HepG2 (cell line): ENCODE results near the gene SLC17A9. TPM values are rescaled to one million over a fixed set of nuclear protein-coding genes. Genes with fewer than 3 reads are reported as not detected.

ENCODE experiments used
- ATAC-seq: fragments of 200-7000 bp; cut with Tn5 transposase; 3 replicates; pipeline ENCODE4 v1.9.1; 2020; ENCODE audit warnings: mild to moderate bottlenecking, moderate library complexity
- BruUV-seq: library from RNA; stranded (reverse); fragments of 400-500 nt; replicated peaks from 2 replicates; lab custom pipeline; 2021; lab: Mats Ljungman, UMichigan
- CTCF ChIA-PET: fragments of 300-600 bp; formaldehyde crosslinking; extraction: SDS; loops from one replicate; lab custom pipeline; 2021; ENCODE audit warnings: low total read pairs, inconsistent platforms, low intra/inter-chr PET ratio; lab: Yijun Ruan, JAX
- POLR2A ChIA-PET: fragments of 350-600 bp; sonication (Branson Sonifier 250); formaldehyde crosslinking; loops from one replicate; lab custom pipeline; 2020; ENCODE audit warnings: antibody characterized with exemption, inconsistent platforms; lab: Yijun Ruan, JAX
- DNase-seq: peaks from one replicate; pipeline ENCODE4 v3.0.0-alpha.2; 2015; ENCODE audit warnings: low spot score
- FAIRE-seq: peaks from 3 replicates; lab custom pipeline; 2011; peaks lifted over from hg19 to GRCh38; lab: Jason Lieb, UNC
- H2AFZ ChIP-seq: one replicate; pipeline ENCODE4 v1.6.1; 2011; ENCODE audit warnings: low read length, inconsistent platforms
- H3K27ac ChIP-seq: fragments of 300-600 bp; 3 replicates; pipeline ENCODE4 v1.8.0; 2011; ENCODE audit warnings: mixed run types, mild to moderate bottlenecking, mixed read lengths, low read length, inconsistent platforms; ENCODE audit not compliant: insufficient read depth; ENCODE audit errors: extremely low read length
- H3K27me3 ChIP-seq, 2 experiments: fragments of 200-600 bp in 1 of 2; 2 replicates in 1 of 2; 3 replicates in 1 of 2; pipeline versions ENCODE4 v1.6.0 to v1.8.0; 2011; ENCODE audit warnings: low read length in 2 of 2, mild to moderate bottlenecking in 2 of 2, moderate library complexity in 2 of 2, inconsistent platforms in 1 of 2; ENCODE audit not compliant: insufficient read depth in 2 of 2, control insufficient read depth in 1 of 2
- H3K36me3 ChIP-seq, 2 experiments: fragments of 200-600 bp in 1 of 2; replicated peaks in 1 of 2; 2 replicates in 1 of 2; 3 replicates in 1 of 2; pipeline versions ENCODE4 v1.5.1 to v1.8.0; 2011; ENCODE audit warnings: low read length in 2 of 2, inconsistent platforms in 1 of 2; ENCODE audit not compliant: insufficient read depth in 2 of 2, control insufficient read depth in 1 of 2
- H3K4me1 ChIP-seq: 2 replicates; pipeline ENCODE4 v1.5.1; 2012; ENCODE audit warnings: low read length, inconsistent platforms; ENCODE audit not compliant: insufficient read depth
- H3K4me2 ChIP-seq: 2 replicates; pipeline ENCODE4 v1.6.0; 2011; ENCODE audit warnings: low read depth, low read length, inconsistent platforms
- H3K4me3 ChIP-seq, 3 experiments: fragments of 200-600 bp in 1 of 3; sonication (generic), shearing (Covaris generic) in 1 of 3; replicated peaks in 1 of 3; 2 replicates each; pipeline ENCODE4 v1.5.1; 2011 to 2016; ENCODE audit warnings: low read length in 3 of 3, inconsistent platforms in 2 of 3, low read depth in 2 of 3, mild to moderate bottlenecking in 2 of 3, control low read depth in 1 of 3, mixed read lengths in 1 of 3; ENCODE audit not compliant: insufficient read depth in 1 of 3
- H3K79me2 ChIP-seq: one replicate; pipeline ENCODE4 v1.6.1; 2011; ENCODE audit warnings: low read length, inconsistent platforms; ENCODE audit not compliant: insufficient read depth
- H3K9ac ChIP-seq: 2 replicates; pipeline ENCODE4 v1.6.0; 2011; ENCODE audit warnings: mild to moderate bottlenecking, low read depth, low read length, inconsistent platforms; ENCODE audit not compliant: insufficient read depth
- H3K9me3 ChIP-seq: 2 replicates; pipeline ENCODE4 v1.5.1; 2012; ENCODE audit warnings: mild to moderate bottlenecking, low read length
- H4K20me1 ChIP-seq: 2 replicates; pipeline ENCODE4 v1.6.0; 2011; ENCODE audit warnings: inconsistent platforms, mild to moderate bottlenecking, low read length, moderate library complexity; ENCODE audit not compliant: insufficient read depth
- BRD4 ChIP-seq: sonication (generic); formaldehyde crosslinking; IDR thresholded peaks from 2 replicates; pipeline ENCODE4 v1.4.0; 2020; ENCODE audit warnings: missing genetic modification reagents
- CBX5 ChIP-seq: sonication (generic); formaldehyde crosslinking; IDR thresholded peaks from 2 replicates; pipeline ENCODE4 v1.4.0; 2020; ENCODE audit warnings: missing genetic modification reagents, borderline replicate concordance
- EED ChIP-seq: sonication (generic); formaldehyde crosslinking; IDR thresholded peaks from 2 replicates; pipeline ENCODE4 v1.5.0; 2020; ENCODE audit warnings: mild to moderate bottlenecking, missing genetic modification reagents
- FOXM1 ChIP-seq: sonication (generic); formaldehyde crosslinking; IDR thresholded peaks from 2 replicates; pipeline ENCODE4 v1.5.0; 2020; ENCODE audit warnings: missing genetic modification reagents
- GATAD1 ChIP-seq: IDR thresholded peaks from 2 replicates; pipeline ENCODE4 v1.6.1; 2016; ENCODE audit warnings: missing genetic modification reagents, missing compliant biosample characterization
- HES4 ChIP-seq: sonication (generic); formaldehyde crosslinking; IDR thresholded peaks from 2 replicates; pipeline ENCODE4 v1.9.0; 2021; ENCODE audit warnings: mild to moderate bottlenecking, missing genetic modification reagents, borderline replicate concordance
- HOXD1 ChIP-seq: sonication (generic); formaldehyde crosslinking; IDR thresholded peaks from 2 replicates; pipeline ENCODE4 v1.5.0; 2020; ENCODE audit warnings: missing genetic modification reagents
- SIN3B ChIP-seq: fragments of 150-350 bp; IDR thresholded peaks from 2 replicates; pipeline ENCODE4 v1.6.1; 2014; ENCODE audit warnings: low read length
- SP1 ChIP-seq, 2 experiments: fragments of 450-650 bp in 1 of 2; sonication (generic) in 1 of 2; formaldehyde crosslinking in 1 of 2; IDR thresholded peaks; 2 replicates each; pipeline versions ENCODE4 v1.4.0 to v1.6.1; 2016 to 2020; ENCODE audit warnings: missing genetic modification reagents in 1 of 2
- ZBTB26 ChIP-seq: IDR thresholded peaks from 2 replicates; pipeline ENCODE4 v1.6.1; 2016; ENCODE audit warnings: missing compliant biosample characterization, missing genetic modification reagents, borderline replicate concordance
- ZFP37 ChIP-seq: sonication (generic); formaldehyde crosslinking; IDR thresholded peaks from 2 replicates; pipeline ENCODE4 v1.4.0; 2020; ENCODE audit warnings: missing genetic modification reagents, borderline replicate concordance
- ZNF432 ChIP-seq: sonication (generic); formaldehyde crosslinking; IDR thresholded peaks from 2 replicates; pipeline ENCODE4 v1.5.0; 2020; ENCODE audit warnings: missing genetic modification reagents, mild to moderate bottlenecking, borderline replicate concordance
- ZNF496 ChIP-seq: sonication (generic); formaldehyde crosslinking; IDR thresholded peaks from 2 replicates; pipeline ENCODE4 v1.8.1; 2023; ENCODE audit warnings: mild to moderate bottlenecking, moderate library complexity, missing genetic modification reagents; ENCODE audit not compliant: insufficient replicate concordance
- ZNF773 ChIP-seq: sonication (generic); formaldehyde crosslinking; IDR thresholded peaks from 2 replicates; pipeline ENCODE4 v1.4.0; 2020; ENCODE audit warnings: missing genetic modification reagents, borderline replicate concordance
- WGBS: methylation state at CpG from one replicate; pipeline ENCODE4 v1.1.6; 2017; ENCODE audit warnings: low lambda C conversion rate; 5-methylcytosine and 5-hydroxymethylcytosine counted together
- in situ Hi-C: cut with HindIII; loops from 2 replicates; pipeline ENCODE4 v1.10.0; 2017; ENCODE audit warnings: low pct_unique_long_range_greater_than_20kb; ENCODE audit not compliant: extremely low pct_ligation_motif_present
- intact Hi-C: fragments of 100-400 bp; cut with micrococcal nuclease; formaldehyde crosslinking; loops from one replicate; pipeline ENCODE4 v1.10.0; 2022; ENCODE audit not compliant: unreplicated experiment
- polyA plus RNA-seq, 8 experiments: library from polyadenylated mRNA; depleted of rRNA in 3 of 8; stranded (reverse) in 7 of 8; unstranded in 1 of 8; fragments of >200 nt; fragmentation: Illumina TruSeq in 4 of 8; extraction: Trizol in 4 of 8; gene quantifications; 2 replicates each; pipeline versions ENCODE4 v1.2.1 to v1.2.3, GENCODE V29; 2011 to 2016; ENCODE audit warnings: low read depth in 4 of 8, missing spikeins in 1 of 8, mixed read lengths in 1 of 8; ENCODE audit not compliant: insufficient read depth in 1 of 8
- total RNA-seq, 5 experiments: library from RNA; depleted of rRNA; stranded (reverse); fragments of >200 nt; fragmentation: Illumina TruSeq; extraction: Trizol; gene quantifications; 2 replicates each; pipeline ENCODE4 v1.2.3, GENCODE V29; 2016; ENCODE audit warnings: low read depth in 1 of 5
- TF ChIP-seq, protein P1 (sequence below): sonication (generic); formaldehyde crosslinking; IDR thresholded peaks from 2 replicates; pipeline ENCODE4 v1.4.0; 2020; ENCODE audit warnings: missing genetic modification reagents
- TF ChIP-seq, protein P2 (sequence below): sonication (generic); IDR thresholded peaks from 2 replicates; pipeline ENCODE4 v1.6.1; 2016; ENCODE audit warnings: low read depth, borderline replicate concordance
- TF ChIP-seq, protein P3 (sequence below): sonication (generic); formaldehyde crosslinking; IDR thresholded peaks from 2 replicates; pipeline ENCODE4 v1.4.0; 2020; ENCODE audit warnings: low read depth, mild to moderate bottlenecking, missing genetic modification reagents
- TF ChIP-seq, protein P4 (sequence below): sonication (generic); formaldehyde crosslinking; IDR thresholded peaks from 2 replicates; pipeline ENCODE4 v1.5.1; 2020; ENCODE audit warnings: missing genetic modification reagents, mild to moderate bottlenecking, borderline replicate concordance
- TF ChIP-seq, protein P5 (sequence below): sonication (generic); formaldehyde crosslinking; IDR thresholded peaks from 2 replicates; pipeline ENCODE4 v1.8.1; 2023; ENCODE audit warnings: mild to moderate bottlenecking, missing genetic modification reagents, borderline replicate concordance

Gene SLC17A9
- total and polyA plus RNA-seq, 2 of the 13 experiments (the other 11 are each of a cell fraction or from before 2014, with no cell fraction given): 110 to 191 TPM

GRCh38 chr20:62985444-62985778 lies 32.9 kb downstream of the SLC17A9 start:
- no TSS peak for BruUV-seq
- no peak overlapping the region for H3K4me2 ChIP-seq
- no peak overlapping the region for H2AFZ ChIP-seq
- H3K27me3 ChIP-seq: peaks cover 50 to 90% of the 10 kb centered on the region in 2 experiments
- WGBS: 22% methylated on average over 11 of the region's 14 CpGs
- no peaks in the 10 kb centered on the region; the same call in 1 of the 2 replicates for H4K20me1 ChIP-seq
- H3K4me3 ChIP-seq: no peak overlapping the region
- ATAC-seq (no peak), FAIRE-seq (no peak), DNase-seq (no peak)
- CTCF ChIA-PET: no interaction called here
- in situ Hi-C loops: no loop called here
- no peak overlapping the region for H3K27ac ChIP-seq
- intact Hi-C loops: no loop called here
- POLR2A ChIA-PET: no interaction called here
- no peaks in the 10 kb centered on the region for H3K4me1 ChIP-seq
- H3K36me3 ChIP-seq: no peaks in the 10 kb centered on the region
- no peaks in the 10 kb centered on the region for H3K79me2 ChIP-seq
- no peaks in the 10 kb centered on the region for H3K9me3 ChIP-seq
- TF ChIP-seq SIN3B: no peak
- no peak for TF ChIP-seq CBX5 (CRISPR knock-in tag)
- no peak for TF ChIP-seq SP1 (IDR thresholded peaks at IDR 0.05)
- no peak for TF ChIP-seq SP1 (CRISPR knock-in tag; IDR thresholded peaks at IDR 0.05)
- TF ChIP-seq EED (CRISPR knock-in tag): 0 out of 2 replicates have a peak, but pooled peaks have one; percentile 35
- TF ChIP-seq, protein P1, sequence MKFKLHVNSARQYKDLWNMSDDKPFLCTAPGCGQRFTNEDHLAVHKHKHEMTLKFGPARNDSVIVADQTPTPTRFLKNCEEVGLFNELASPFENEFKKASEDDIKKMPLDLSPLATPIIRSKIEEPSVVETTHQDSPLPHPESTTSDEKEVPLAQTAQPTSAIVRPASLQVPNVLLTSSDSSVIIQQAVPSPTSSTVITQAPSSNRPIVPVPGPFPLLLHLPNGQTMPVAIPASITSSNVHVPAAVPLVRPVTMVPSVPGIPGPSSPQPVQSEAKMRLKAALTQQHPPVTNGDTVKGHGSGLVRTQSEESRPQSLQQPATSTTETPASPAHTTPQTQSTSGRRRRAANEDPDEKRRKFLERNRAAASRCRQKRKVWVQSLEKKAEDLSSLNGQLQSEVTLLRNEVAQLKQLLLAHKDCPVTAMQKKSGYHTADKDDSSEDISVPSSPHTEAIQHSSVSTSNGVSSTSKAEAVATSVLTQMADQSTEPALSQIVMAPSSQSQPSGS (CRISPR knock-in tag): no peak
- TF ChIP-seq, protein P2, sequence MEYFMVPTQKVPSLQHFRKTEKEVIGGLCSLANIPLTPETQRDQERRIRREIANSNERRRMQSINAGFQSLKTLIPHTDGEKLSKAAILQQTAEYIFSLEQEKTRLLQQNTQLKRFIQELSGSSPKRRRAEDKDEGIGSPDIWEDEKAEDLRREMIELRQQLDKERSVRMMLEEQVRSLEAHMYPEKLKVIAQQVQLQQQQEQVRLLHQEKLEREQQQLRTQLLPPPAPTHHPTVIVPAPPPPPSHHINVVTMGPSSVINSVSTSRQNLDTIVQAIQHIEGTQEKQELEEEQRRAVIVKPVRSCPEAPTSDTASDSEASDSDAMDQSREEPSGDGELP: no peak
- no peak for TF ChIP-seq ZFP37 (CRISPR knock-in tag)
- TF ChIP-seq, protein P3, sequence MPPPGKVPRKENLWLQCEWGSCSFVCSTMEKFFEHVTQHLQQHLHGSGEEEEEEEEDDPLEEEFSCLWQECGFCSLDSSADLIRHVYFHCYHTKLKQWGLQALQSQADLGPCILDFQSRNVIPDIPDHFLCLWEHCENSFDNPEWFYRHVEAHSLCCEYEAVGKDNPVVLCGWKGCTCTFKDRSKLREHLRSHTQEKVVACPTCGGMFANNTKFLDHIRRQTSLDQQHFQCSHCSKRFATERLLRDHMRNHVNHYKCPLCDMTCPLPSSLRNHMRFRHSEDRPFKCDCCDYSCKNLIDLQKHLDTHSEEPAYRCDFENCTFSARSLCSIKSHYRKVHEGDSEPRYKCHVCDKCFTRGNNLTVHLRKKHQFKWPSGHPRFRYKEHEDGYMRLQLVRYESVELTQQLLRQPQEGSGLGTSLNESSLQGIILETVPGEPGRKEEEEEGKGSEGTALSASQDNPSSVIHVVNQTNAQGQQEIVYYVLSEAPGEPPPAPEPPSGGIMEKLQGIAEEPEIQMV (CRISPR knock-in tag): 0 out of 2 replicates have a peak, but pooled peaks have one; percentile 39
- TF ChIP-seq, protein P4, sequence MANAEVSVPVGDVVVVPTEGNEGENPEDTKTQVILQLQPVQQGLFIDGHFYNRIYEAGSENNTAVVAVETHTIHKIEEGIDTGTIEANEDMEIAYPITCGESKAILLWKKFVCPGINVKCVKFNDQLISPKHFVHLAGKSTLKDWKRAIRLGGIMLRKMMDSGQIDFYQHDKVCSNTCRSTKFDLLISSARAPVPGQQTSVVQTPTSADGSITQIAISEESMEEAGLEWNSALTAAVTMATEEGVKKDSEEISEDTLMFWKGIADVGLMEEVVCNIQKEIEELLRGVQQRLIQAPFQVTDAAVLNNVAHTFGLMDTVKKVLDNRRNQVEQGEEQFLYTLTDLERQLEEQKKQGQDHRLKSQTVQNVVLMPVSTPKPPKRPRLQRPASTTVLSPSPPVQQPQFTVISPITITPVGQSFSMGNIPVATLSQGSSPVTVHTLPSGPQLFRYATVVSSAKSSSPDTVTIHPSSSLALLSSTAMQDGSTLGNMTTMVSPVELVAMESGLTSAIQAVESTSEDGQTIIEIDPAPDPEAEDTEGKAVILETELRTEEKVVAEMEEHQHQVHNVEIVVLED (CRISPR knock-in tag): no peak
- TF ChIP-seq, protein P5, sequence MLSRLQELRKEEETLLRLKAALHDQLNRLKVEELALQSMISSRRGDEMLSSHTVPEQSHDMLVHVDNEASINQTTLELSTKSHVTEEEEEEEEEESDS (CRISPR knock-in tag): no peak
- TF ChIP-seq ZBTB26 (CRISPR knock-in tag): no peak
- TF ChIP-seq FOXM1: no peak
- TF ChIP-seq BRD4 (CRISPR knock-in tag): 0 out of 2 replicates have a peak, but pooled peaks have one; percentile 22
- TF ChIP-seq GATAD1: no peak
- no peak for TF ChIP-seq HES4 (CRISPR knock-in tag)
- no peak for TF ChIP-seq ZNF496 (CRISPR knock-in tag)
- TF ChIP-seq ZNF773 (CRISPR knock-in tag): no peak
- TF ChIP-seq ZNF432 (CRISPR knock-in tag): no peak
- no peak for TF ChIP-seq HOXD1
- H3K9ac ChIP-seq: no peak overlapping the region
